Upper lobe of left lung (tissue), 6 donors: ENCODE data around the gene NSUN4. TPM values are rescaled to one million over a fixed set of nuclear protein-coding genes. Genes with fewer than 3 reads are reported as not detected.

ENCODE experiments used
- ATAC-seq, 2 donors: fragments of 200-7000 bp; cut with Tn5 transposase; one replicate each; pipeline ENCODE4 v1.9.1; 2022; ENCODE audit warnings: mild to moderate bottlenecking in 2 of 2, moderate library complexity in 2 of 2; ENCODE audit not compliant: low FRiP score in 2 of 2
- DNase-seq, 2 donors: peaks; one replicate each; pipeline ENCODE4 v3.0.0-alpha.2; 2019 to 2020
- H3K27ac ChIP-seq, 4 donors: fragments of 200-600 bp; sonication (generic); one replicate each; pipeline ENCODE4 v1.5.1; 2016 to 2019
- H3K27me3 ChIP-seq, 4 donors: fragments of 200-600 bp; sonication (generic); one replicate each; pipeline ENCODE4 v1.5.1; 2017 to 2019
- H3K36me3 ChIP-seq, 4 donors: fragments of 200-600 bp; sonication (generic); one replicate each; pipeline ENCODE4 v1.5.1; 2016 to 2019
- H3K4me1 ChIP-seq, 4 donors: fragments of 200-600 bp; sonication (generic); one replicate each; pipeline ENCODE4 v1.5.1; 2018 to 2019
- H3K4me3 ChIP-seq, 4 donors: fragments of 200-600 bp; sonication (generic); one replicate each; pipeline ENCODE4 v1.5.1; 2017 to 2019; ENCODE audit warnings: mild to moderate bottlenecking in 2 of 4, moderate library complexity in 1 of 4
- H3K9me3 ChIP-seq, 4 donors: fragments of 200-600 bp; sonication (generic); one replicate each; pipeline ENCODE4 v1.5.1; 2018 to 2019
- CTCF ChIP-seq, 6 experiments: fragments of 450-650 bp in 4 of 6; fragments of 200-600 bp in 2 of 6; sonication (generic) in 2 of 6; IDR thresholded peaks; one replicate each; pipeline ENCODE4 v1.5.1; 2016 to 2019; ENCODE audit warnings: antibody characterized with exemption in 6 of 6
- EP300 ChIP-seq, 4 donors: sonication (generic); formaldehyde crosslinking; IDR thresholded peaks; one replicate each; pipeline ENCODE4 v1.5.1; 2017; ENCODE audit warnings: antibody characterized with exemption in 4 of 4, control low read depth in 2 of 4
- POLR2A ChIP-seq, 4 donors: fragments of 450-650 bp; IDR thresholded peaks; one replicate each; pipeline ENCODE4 v1.5.1; 2016 to 2017; ENCODE audit warnings: antibody characterized with exemption in 4 of 4, mild to moderate bottlenecking in 2 of 4
- POLR2AphosphoS5 ChIP-seq, 2 donors: sonication (generic); formaldehyde crosslinking; IDR thresholded peaks; one replicate each; pipeline ENCODE4 v1.5.1; 2017; ENCODE audit warnings: antibody characterized with exemption in 2 of 2
- WGBS, 2 donors: methylation state at CpG; one replicate each; pipeline ENCODE4 v1.1.5; 2017 to 2018; 5-methylcytosine and 5-hydroxymethylcytosine counted together
- total RNA-seq, 6 donors: library from RNA; depleted of rRNA in 4 of 6; stranded (reverse); fragments of >200 nt in 4 of 6; gene quantifications; one replicate each; pipeline versions ENCODE4 v1.1.0 to v1.2.1, GENCODE V29; 2016 to 2021
- donor health status: DM: no; HTN: no; CAD: no; lungs with moderate emphysema.
- donor health status: DM: no; HTN: yes; CAD: no; lungs with severe emphysema.

The NSUN4 gene
- total RNA-seq, 6 donors from 2014 or later, result 25.1 to 28.4 (median 26.7) TPM

- Histone ChIP-seq H3K27ac (no peak overlapping the region), H3K27me3 (no peaks in the 10 kb centered on the region), H3K36me3 (peaks cover 0 to 17% (median 8%) of the 10 kb centered on the region in 4 donors), H3K4me1 (peaks cover 6 to 12% (median 9%) of the 10 kb centered on the region in 4 donors), H3K9me3 (no peaks in the 10 kb centered on the region), H3K4me3 (no peak overlapping the region)
- DNase-seq (no peak), ATAC-seq (no peak)
- WGBS, 2 donors, result 94 to 99% methylated on average over 7 to 11 of the region's 12 CpGs
- TF ChIP-seq POLR2A (IDR thresholded peaks at IDR 0.05) (no peak), CTCF (IDR thresholded peaks at IDR 0.05) (no peak), POLR2AphosphoS5 (IDR thresholded peaks at IDR 0.05) (no peak), EP300 (IDR thresholded peaks at IDR 0.05) (no peak)
Measured at GRCh38 chr1:46408356-46409062, 67.9 kb downstream of the NSUN4 start.

- Histone ChIP-seq H3K4me1 (peaks cover 6 to 12% (median 9%) of the 10 kb centered on the region in 4 donors), H3K4me3 (no peak overlapping the region), H3K27me3 (no peaks in the 10 kb centered on the region), H3K36me3 (peaks cover 0 to 20% (median 9%) of the 10 kb centered on the region in 4 donors), H3K27ac (no peak overlapping the region), H3K9me3 (no peaks in the 10 kb centered on the region)
- TF ChIP-seq POLR2AphosphoS5 (IDR thresholded peaks at IDR 0.05), result no peak
- no peak for TF ChIP-seq EP300 (IDR thresholded peaks at IDR 0.05)
- no peak for TF ChIP-seq POLR2A (IDR thresholded peaks at IDR 0.05)
- TF ChIP-seq CTCF (IDR thresholded peaks at IDR 0.05), result no peak
- DNase-seq (no peak), ATAC-seq (no peak)
- 92% methylated on average over 1 of the region's 1 CpG; no CpG with 5 or more reads in 1 of the 2 donors for WGBS, 2 donors
Measured at GRCh38 chr1:46409063-46409372, 68.4 kb downstream of the NSUN4 start.

- Histone ChIP-seq H3K9me3 (no peaks in the 10 kb centered on the region), H3K27ac (no peak overlapping the region), H3K27me3 (no peaks in the 10 kb centered on the region), H3K4me1 (peaks cover 6 to 12% (median 9%) of the 10 kb centered on the region in 4 donors), H3K4me3 (no peak overlapping the region), H3K36me3 (peaks cover 0 to 20% (median 9%) of the 10 kb centered on the region in 4 donors)
- WGBS, 2 donors, result 86 to 92% methylated on average over 14 to 17 of the region's 17 CpGs
- DNase-seq, result no peak
- peak in 1 of 2 donors; percentile 33 for ATAC-seq
- TF ChIP-seq POLR2AphosphoS5 (IDR thresholded peaks at IDR 0.05) (no peak), CTCF (IDR thresholded peaks at IDR 0.05) (no peak), EP300 (IDR thresholded peaks at IDR 0.05) (no peak), POLR2A (IDR thresholded peaks at IDR 0.05) (no peak)
Measured at GRCh38 chr1:46410156-46411009, 69.8 kb downstream of the NSUN4 start.

- H3K4me3 ChIP-seq, result no peak overlapping the region
- H3K4me1 ChIP-seq, result peaks cover 6 to 10% (median 8%) of the 10 kb centered on the region in 4 donors
- WGBS, 2 donors, result 86 to 94% methylated on average over 4 to 7 of the region's 7 CpGs
- no peaks in the 10 kb centered on the region for H3K27me3 ChIP-seq
- DNase-seq (no peak), ATAC-seq (no peak)
- peaks cover 0 to 20% (median 6%) of the 10 kb centered on the region in 4 donors for H3K36me3 ChIP-seq
- H3K27ac ChIP-seq, result no peak overlapping the region
- TF ChIP-seq CTCF (IDR thresholded peaks at IDR 0.05) (no peak), EP300 (IDR thresholded peaks at IDR 0.05) (no peak), POLR2A (IDR thresholded peaks at IDR 0.05) (no peak), POLR2AphosphoS5 (IDR thresholded peaks at IDR 0.05) (no peak)
- no peaks in the 10 kb centered on the region for H3K9me3 ChIP-seq
Measured at GRCh38 chr1:46411010-46411405, 70.4 kb downstream of the NSUN4 start.

Other genes with a start within 250 kb of the NSUN4 start
- 10 to 100 TPM; 11.2 to 43.7 (median 33.0) TPM for gene PIK3R3, start 208.2 kb upstream of the NSUN4 start, total RNA-seq
- 100 to 1,000 TPM in 1 of 6 donors, 10 to 100 TPM in 5; 12.2 to 109 (median 31.2) TPM for gene TSPAN1, start 165.7 kb upstream of the NSUN4 start, total RNA-seq
- gene P3R3URF, start 164.3 kb upstream of the NSUN4 start, total RNA-seq, result not detected
- gene POMGNT1, start 142.4 kb upstream of the NSUN4 start, total RNA-seq, result 10 to 100 TPM; 37.7 to 66.7 (median 47.5) TPM
- 1 to 10 TPM in 5 of 6 donors, under 1 TPM in 1; 0.61 to 5.2 (median 2.8) TPM for gene LURAP1, start 137.5 kb upstream of the NSUN4 start, total RNA-seq
- gene RAD54L, start 93.0 kb upstream of the NSUN4 start, total RNA-seq, result 1 to 10 TPM in 3 of 6 donors, under 1 TPM in 1, not detected in 2; 0.78 to 2.4 (median 1.6) TPM
- 10 to 100 TPM; 49.7 to 97.4 (median 52.8) TPM for gene LRRC41, start 37.2 kb upstream of the NSUN4 start, total RNA-seq
- gene UQCRH, start 37.1 kb upstream of the NSUN4 start, total RNA-seq, result 100 to 1,000 TPM in 5 of 6 donors, 10 to 100 TPM in 1; 59.7 to 193 (median 126) TPM
- gene FAAH, start 53.5 kb downstream of the NSUN4 start, total RNA-seq, result 10 to 100 TPM; 34.1 to 67.1 (median 46.8) TPM
- gene DMBX1, start 149.0 kb downstream of the NSUN4 start, total RNA-seq, result not detected
- gene KNCN, start 210.8 kb downstream of the NSUN4 start, total RNA-seq, result not detected